Neuronal stem cell (in vitro differentiated cells): ENCODE measurements around the gene HS6ST1.
A peak's percentile ranks its signal among the peaks of the same experiment; 100 is the strongest.

ENCODE experiments used
- DNase-seq: peaks from one replicate; pipeline ENCODE4 v3.0.0-alpha.2; 2013; ENCODE audit warnings: low spot score
- H2AFZ ChIP-seq: one replicate; pipeline ENCODE4 v1.6.1; 2013; ENCODE audit warnings: mild to moderate bottlenecking, low read length, inconsistent platforms
- H2AK5ac ChIP-seq: 2 replicates; pipeline ENCODE4 v1.6.1; 2013; ENCODE audit warnings: low read depth, mild to moderate bottlenecking, inconsistent platforms, low read length, moderate library complexity, mixed read lengths
- H2BK120ac ChIP-seq: 2 replicates; pipeline ENCODE4 v1.6.1; 2013; ENCODE audit warnings: low read depth, mild to moderate bottlenecking, inconsistent platforms, low read length, moderate library complexity, mixed read lengths
- H2BK12ac ChIP-seq: one replicate; pipeline ENCODE4 v1.6.1; 2013; ENCODE audit warnings: low read length, inconsistent platforms
- H2BK15ac ChIP-seq: 2 replicates; pipeline ENCODE4 v1.6.1; 2013; ENCODE audit warnings: mild to moderate bottlenecking, low read length, inconsistent platforms, mixed read lengths
- H2BK5ac ChIP-seq: one replicate; pipeline ENCODE4 v1.6.1; 2013; ENCODE audit warnings: inconsistent platforms, mild to moderate bottlenecking, low read length, moderate library complexity
- H3K14ac ChIP-seq: one replicate; pipeline ENCODE4 v1.6.1; 2013; ENCODE audit warnings: low read length, inconsistent platforms
- H3K18ac ChIP-seq: 2 replicates; pipeline ENCODE4 v1.6.1; 2013; ENCODE audit warnings: low read length, inconsistent platforms
- H3K23ac ChIP-seq: 2 replicates; pipeline ENCODE4 v1.6.1; 2013; ENCODE audit warnings: low read depth, mild to moderate bottlenecking, mixed read lengths, low read length, inconsistent platforms; ENCODE audit not compliant: poor library complexity
- H3K27ac ChIP-seq: replicated peaks from 3 replicates; pipeline ENCODE4 v1.5.1; 2013; ENCODE audit warnings: low read length, inconsistent platforms
- H3K27me3 ChIP-seq, 3 experiments: 2 replicates each; pipeline ENCODE4 v1.6.1; 2013; ENCODE audit warnings: low read length in 3 of 3, mild to moderate bottlenecking in 2 of 3, inconsistent platforms in 1 of 3, low read depth in 1 of 3, mixed read lengths in 1 of 3, moderate library complexity in 1 of 3; ENCODE audit not compliant: control insufficient read depth in 3 of 3, insufficient read depth in 3 of 3
- H3K36me3 ChIP-seq, 2 donors: replicated peaks in 1 of 2; 2 replicates each; pipeline ENCODE4 v1.6.1; 2013; ENCODE audit warnings: low read length in 2 of 2; ENCODE audit not compliant: control insufficient read depth in 2 of 2, insufficient read depth in 2 of 2
- H3K4ac ChIP-seq: 2 replicates; pipeline ENCODE4 v1.6.1; 2013; ENCODE audit warnings: inconsistent platforms, mild to moderate bottlenecking, low read length, moderate library complexity
- H3K4me1 ChIP-seq, 2 donors: 1 replicate in 1 of 2; 2 replicates in 1 of 2; pipeline ENCODE4 v1.6.1; 2013; ENCODE audit warnings: low read length in 2 of 2, low read depth in 1 of 2; ENCODE audit not compliant: control insufficient read depth in 2 of 2, insufficient read depth in 1 of 2
- H3K4me2 ChIP-seq: one replicate; pipeline ENCODE4 v1.6.1; 2013; ENCODE audit warnings: mild to moderate bottlenecking, low read length, inconsistent platforms; ENCODE audit not compliant: insufficient read depth, poor library complexity, severe bottlenecking
- H3K4me3 ChIP-seq, 2 donors: 2 replicates each; pipeline ENCODE4 v1.5.1; 2013; ENCODE audit warnings: low read length in 2 of 2, mild to moderate bottlenecking in 2 of 2, inconsistent platforms in 1 of 2, moderate library complexity in 1 of 2
- H3K79me1 ChIP-seq: one replicate; pipeline ENCODE4 v1.6.1; 2013; ENCODE audit warnings: low read depth, mild to moderate bottlenecking, inconsistent platforms, low read length, moderate library complexity
- H3K9ac ChIP-seq: one replicate; pipeline ENCODE4 v1.6.1; 2013; ENCODE audit warnings: mild to moderate bottlenecking, low read depth, low read length, inconsistent platforms; ENCODE audit not compliant: poor library complexity
- H3K9me3 ChIP-seq, 2 donors: replicated peaks in 1 of 2; 2 replicates each; pipeline versions ENCODE3 to v1.6.1; 2013; ENCODE audit warnings: low read length in 2 of 2, mild to moderate bottlenecking in 2 of 2, inconsistent platforms in 1 of 2, low read depth in 1 of 2, mixed read lengths in 1 of 2, moderate library complexity in 1 of 2; ENCODE audit not compliant: control insufficient read depth in 2 of 2, insufficient read depth in 1 of 2
- H4K8ac ChIP-seq: one replicate; pipeline ENCODE4 v1.6.1; 2013; ENCODE audit warnings: low read depth, mild to moderate bottlenecking, inconsistent platforms, low read length, moderate library complexity
- H4K91ac ChIP-seq: one replicate; pipeline ENCODE4 v1.6.1; 2013; ENCODE audit warnings: low read length, low read depth, mild to moderate bottlenecking, inconsistent platforms; ENCODE audit not compliant: poor library complexity
- WGBS, 2 donors: extraction: QIAGEN DNeasy Blood & Tissue Kit; methylation state at CpG; one replicate each; pipeline ENCODE4 v1.1.7; 2013; ENCODE audit warnings: missing lambda C conversion rate in 2 of 2, mixed read lengths in 1 of 2; ENCODE audit not compliant: insufficient read length in 2 of 2, insufficient replicate concordance in 1 of 2; ENCODE audit errors: extremely low coverage in 2 of 2; 5-methylcytosine and 5-hydroxymethylcytosine counted together

Gene HS6ST1

DNA sequence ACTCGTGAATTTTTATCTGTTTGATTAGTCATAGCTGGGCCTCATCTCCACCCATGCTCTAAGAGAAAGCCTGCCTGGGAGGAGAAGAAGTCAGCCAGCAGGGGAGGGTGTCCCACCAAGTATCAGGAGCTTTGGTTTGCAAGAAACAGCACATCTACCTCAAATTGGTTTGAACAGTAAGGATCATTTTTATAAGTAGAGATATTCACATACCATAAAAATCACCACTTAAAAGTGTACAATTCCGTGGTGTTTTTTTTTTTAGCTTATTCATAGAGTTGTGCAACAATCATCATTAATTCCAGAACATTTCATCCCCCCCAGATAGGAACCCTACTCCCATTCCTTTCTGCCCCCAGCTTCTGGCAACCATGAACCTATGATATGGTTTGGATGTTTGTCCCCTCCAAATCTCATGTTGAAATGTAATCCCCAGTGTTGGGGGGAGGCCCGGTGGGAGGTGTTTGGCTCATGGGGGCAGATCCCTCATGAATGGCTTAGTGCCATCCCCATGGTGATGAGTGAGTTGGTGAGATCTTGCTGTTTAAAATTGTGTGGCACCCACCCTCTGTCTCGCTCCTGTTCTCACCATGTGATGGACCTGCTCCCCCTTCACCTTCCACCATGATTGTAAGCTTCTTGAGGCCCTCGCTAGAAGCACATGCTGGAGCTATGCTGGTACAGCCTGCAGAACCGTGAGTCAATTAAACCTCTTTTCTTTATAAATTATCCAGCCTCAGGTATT is 36.2 kb upstream of the HS6ST1 start:
- no peak overlapping the region for H2AK5ac ChIP-seq
- H3K27ac ChIP-seq, result no peak overlapping the region
- H2BK12ac ChIP-seq, result no peak overlapping the region
- no peak overlapping the region for H2BK5ac ChIP-seq
- H2AFZ ChIP-seq, result no peak overlapping the region
- H2BK15ac ChIP-seq, result no peak overlapping the region
- no peak overlapping the region for H3K23ac ChIP-seq
- H3K79me1 ChIP-seq, result no peaks in the 10 kb centered on the region
- H3K4me1 ChIP-seq, result no peaks in the 10 kb centered on the region
- no peak overlapping the region for H3K14ac ChIP-seq
- H3K9ac ChIP-seq, result no peak overlapping the region
- H4K91ac ChIP-seq, result no peak overlapping the region
- no peak overlapping the region for H3K4me3 ChIP-seq
- WGBS, 2 donors, result no CpG with 5 or more reads among the region's 6 CpGs
- no peak overlapping the region for H2BK120ac ChIP-seq
- no peaks in the 10 kb centered on the region for H3K36me3 ChIP-seq
- H3K27me3 ChIP-seq, result no peaks in the 10 kb centered on the region
- no peak overlapping the region for H4K8ac ChIP-seq
- DNase-seq, result no peak
- H3K9me3 ChIP-seq, result peaks cover 8 to 25% of the 10 kb centered on the region in 2 donors
- H3K4me2 ChIP-seq, result no peak overlapping the region
- H3K4ac ChIP-seq, result no peak overlapping the region
- no peak overlapping the region for H3K18ac ChIP-seq

- no peak overlapping the region for H3K18ac ChIP-seq
- no peak overlapping the region for H2BK12ac ChIP-seq
- H2AFZ ChIP-seq, result no peak overlapping the region
- H3K4me3 ChIP-seq, result no peak overlapping the region
- H3K23ac ChIP-seq, result no peak overlapping the region
- DNase-seq, result no peak
- H2BK120ac ChIP-seq, result no peak overlapping the region
- no peaks in the 10 kb centered on the region for H3K27me3 ChIP-seq
- H3K27ac ChIP-seq, result no peak overlapping the region
- H4K91ac ChIP-seq, result no peak overlapping the region
- no peak overlapping the region for H3K4ac ChIP-seq
- no peak overlapping the region for H3K9ac ChIP-seq
- H3K14ac ChIP-seq, result no peak overlapping the region
- H2BK5ac ChIP-seq, result no peak overlapping the region
- no CpG with 5 or more reads among the region's 5 CpGs for WGBS, 2 donors
- H4K8ac ChIP-seq, result no peak overlapping the region
- H2AK5ac ChIP-seq, result no peak overlapping the region
- no peak overlapping the region for H3K4me2 ChIP-seq
- H3K9me3 ChIP-seq, result peaks cover 8 to 25% of the 10 kb centered on the region in 2 donors
- no peaks in the 10 kb centered on the region for H3K4me1 ChIP-seq
- no peaks in the 10 kb centered on the region for H3K79me1 ChIP-seq
- no peak overlapping the region for H2BK15ac ChIP-seq
- no peaks in the 10 kb centered on the region for H3K36me3 ChIP-seq
Observed at GRCh38 chr2:128354161-128354560, 35.5 kb upstream of the HS6ST1 start.

GRCh38 chr2:128350736-128351135 is 32.1 kb upstream of the HS6ST1 start:
- H3K27ac ChIP-seq, result no peak overlapping the region
- H3K79me1 ChIP-seq, result no peaks in the 10 kb centered on the region
- no peak overlapping the region for H3K14ac ChIP-seq
- peaks cover 8 to 25% of the 10 kb centered on the region in 2 donors for H3K9me3 ChIP-seq
- H2BK15ac ChIP-seq, result no peak overlapping the region
- no peak overlapping the region for H2BK5ac ChIP-seq
- no peak overlapping the region for H4K8ac ChIP-seq
- no peaks in the 10 kb centered on the region for H3K27me3 ChIP-seq
- no peak overlapping the region for H2BK120ac ChIP-seq
- H3K4ac ChIP-seq, result no peak overlapping the region
- no peak overlapping the region for H3K4me2 ChIP-seq
- no peak overlapping the region for H3K23ac ChIP-seq
- H2BK12ac ChIP-seq, result no peak overlapping the region
- no peak overlapping the region for H3K4me3 ChIP-seq
- WGBS, 2 donors, result no CpG with 5 or more reads among the region's 1 CpG
- no peak overlapping the region for H2AK5ac ChIP-seq
- H3K4me1 ChIP-seq, result peaks cover 7 to 11% of the 10 kb centered on the region in 2 donors
- H4K91ac ChIP-seq, result no peak overlapping the region
- H3K36me3 ChIP-seq, result no peaks in the 10 kb centered on the region
- H3K18ac ChIP-seq, result no peak overlapping the region
- no peak for DNase-seq
- no peak overlapping the region for H2AFZ ChIP-seq
- H3K9ac ChIP-seq, result no peak overlapping the region

- Histone ChIP-seq H4K8ac (no peak overlapping the region), H3K9ac (no peak overlapping the region), H3K4me2 (no peak overlapping the region), H4K91ac (no peak overlapping the region), H3K36me3 (no peaks in the 10 kb centered on the region), H2BK120ac (no peak overlapping the region), H3K18ac (peak overlapping the region; percentile 5), H2BK12ac (no peak overlapping the region), H2BK15ac (no peak overlapping the region), H3K27ac (no peak overlapping the region), H2BK5ac (no peak overlapping the region), H3K14ac (peak overlapping the region; percentile 72), H2AFZ (peak overlapping the region; percentile 79), H3K4me3 (no peak overlapping the region), H3K4me1 (peaks cover 7 to 11% of the 10 kb centered on the region in 2 donors), H3K23ac (no peak overlapping the region), H3K27me3 (no peaks in the 10 kb centered on the region), H2AK5ac (no peak overlapping the region), H3K4ac (no peak overlapping the region), H3K9me3 (peaks cover 8 to 20% of the 10 kb centered on the region in 2 donors), H3K79me1 (no peaks in the 10 kb centered on the region)
- no peak for DNase-seq
- no CpG with 5 or more reads among the region's 5 CpGs for WGBS, 2 donors
Observed at GRCh38 chr2:128348701-128349100, 30.0 kb upstream of the HS6ST1 start.
